Hepatocyte (in vitro differentiated cells): ENCODE measurements around the gene ASGR1.

Experiments
- EZH2 ChIP-seq: fragments of 200-600 bp; sonication (generic); IDR thresholded peaks from 2 replicates; pipeline ENCODE4 v1.6.1; 2016; ENCODE audit warnings: antibody characterized with exemption, mild to moderate bottlenecking, borderline replicate concordance
- TF ChIP-seq, protein P1 (sequence below): fragments of 200-600 bp; sonication (generic); IDR thresholded peaks from 2 replicates; pipeline ENCODE4 v1.5.1; 2016; ENCODE audit warnings: antibody characterized with exemption, mild to moderate bottlenecking; ENCODE audit not compliant: poor library complexity

DNA sequence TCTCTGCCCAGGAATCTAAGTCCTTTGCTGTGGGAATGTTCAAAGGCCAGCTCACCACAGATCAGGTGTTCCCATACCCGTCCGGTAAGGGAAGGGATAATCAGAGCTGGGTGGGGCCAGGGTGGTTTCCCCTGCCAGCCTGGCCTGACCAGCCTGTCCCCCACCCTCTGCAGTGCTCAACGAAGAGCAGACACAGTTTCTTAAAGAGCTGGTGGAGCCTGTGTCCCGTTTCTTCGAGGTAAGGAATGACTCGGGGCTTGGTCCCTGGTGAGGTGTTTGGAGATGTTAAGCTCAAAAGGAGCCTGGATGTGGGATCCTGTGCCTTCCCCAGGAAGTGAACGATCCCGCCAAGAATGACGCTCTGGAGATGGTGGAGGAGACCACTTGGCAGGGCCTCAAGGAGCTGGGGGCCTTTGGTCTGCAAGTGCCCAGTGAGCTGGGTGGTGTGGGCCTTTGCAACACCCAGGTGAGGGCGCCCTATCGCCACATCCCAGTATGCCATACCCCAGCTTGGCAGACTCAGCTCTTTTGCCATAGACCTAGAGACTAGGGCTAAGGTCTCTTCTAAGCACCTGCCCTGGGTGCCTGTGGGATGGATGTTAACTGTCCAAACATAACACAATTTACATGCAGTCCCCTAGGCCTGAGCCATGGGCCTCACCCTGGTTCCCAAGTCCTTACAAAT, 41.6 kb upstream of the ASGR1 start:
- TF ChIP-seq, protein P1, sequence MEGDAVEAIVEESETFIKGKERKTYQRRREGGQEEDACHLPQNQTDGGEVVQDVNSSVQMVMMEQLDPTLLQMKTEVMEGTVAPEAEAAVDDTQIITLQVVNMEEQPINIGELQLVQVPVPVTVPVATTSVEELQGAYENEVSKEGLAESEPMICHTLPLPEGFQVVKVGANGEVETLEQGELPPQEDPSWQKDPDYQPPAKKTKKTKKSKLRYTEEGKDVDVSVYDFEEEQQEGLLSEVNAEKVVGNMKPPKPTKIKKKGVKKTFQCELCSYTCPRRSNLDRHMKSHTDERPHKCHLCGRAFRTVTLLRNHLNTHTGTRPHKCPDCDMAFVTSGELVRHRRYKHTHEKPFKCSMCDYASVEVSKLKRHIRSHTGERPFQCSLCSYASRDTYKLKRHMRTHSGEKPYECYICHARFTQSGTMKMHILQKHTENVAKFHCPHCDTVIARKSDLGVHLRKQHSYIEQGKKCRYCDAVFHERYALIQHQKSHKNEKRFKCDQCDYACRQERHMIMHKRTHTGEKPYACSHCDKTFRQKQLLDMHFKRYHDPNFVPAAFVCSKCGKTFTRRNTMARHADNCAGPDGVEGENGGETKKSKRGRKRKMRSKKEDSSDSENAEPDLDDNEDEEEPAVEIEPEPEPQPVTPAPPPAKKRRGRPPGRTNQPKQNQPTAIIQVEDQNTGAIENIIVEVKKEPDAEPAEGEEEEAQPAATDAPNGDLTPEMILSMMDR = peak; percentile 45
- no peak for TF ChIP-seq EZH2
